Hematopoietic multipotent progenitor cell treated with erythropoietin and hydrocortisone succinate and interleukin-3 and kit ligand, for 15 days (in vitro differentiated cells): Measurements from ENCODE around the gene NFX1.

Experiments used
- DNase-seq: peaks from one replicate; pipeline ENCODE4 v3.0.0-alpha.2; 2015; ENCODE audit warnings: low spot score

NFX1 gene

GRCh38 chr9:33267151-33267767, 23.1 kb upstream of the NFX1 start:
- DNase-seq = no peak

- DNase-seq = no peak
Measured at GRCh38 chr9:33270146-33270545, 20.2 kb upstream of the NFX1 start.

GRCh38 chr9:33272061-33272460, 18.3 kb upstream of the NFX1 start:
- DNase-seq = peak; percentile 77

- DNase-seq = no peak
Measured at GRCh38 chr9:33273266-33273971, 16.9 kb upstream of the NFX1 start.

- no peak for DNase-seq
Measured at GRCh38 chr9:33273972-33274328, 16.4 kb upstream of the NFX1 start.

- no peak for DNase-seq
Measured at GRCh38 chr9:33277484-33277883, 12.8 kb upstream of the NFX1 start.

- DNase-seq = no peak
Measured at GRCh38 chr9:33285502-33285901, 4.8 kb upstream of the NFX1 start.

GRCh38 chr9:33287087-33287490, 3.2 kb upstream of the NFX1 start:
- DNase-seq = peak; percentile 84

- no peak for DNase-seq
Measured at GRCh38 chr9:33288235-33288634, 2.1 kb upstream of the NFX1 start.

GRCh38 chr9:33288828-33289483, 1.4 kb upstream of the NFX1 start:
- DNase-seq = no peak

- peak; percentile 21 for DNase-seq
Measured at GRCh38 chr9:33289496-33289895, 820 bp upstream of the NFX1 start.

GRCh38 chr9:33289936-33290246, 425 bp upstream of the NFX1 start:
- no peak for DNase-seq

- no peak for DNase-seq
Measured at GRCh38 chr9:33291031-33291397, 698 bp downstream of the NFX1 start.

- no peak for DNase-seq
Measured at GRCh38 chr9:33291901-33292300, 1.6 kb downstream of the NFX1 start.

GRCh38 chr9:33293782-33294181, 3.5 kb downstream of the NFX1 start:
- DNase-seq = no peak

- no peak for DNase-seq
Measured at GRCh38 chr9:33294670-33295432, 4.5 kb downstream of the NFX1 start.

GRCh38 chr9:33295571-33295970, 5.3 kb downstream of the NFX1 start:
- no peak for DNase-seq

GRCh38 chr9:33297432-33297831, 7.1 kb downstream of the NFX1 start:
- DNase-seq = peak; percentile 38

- no peak for DNase-seq
Measured at GRCh38 chr9:33300546-33300945, 10.2 kb downstream of the NFX1 start.

- DNase-seq = no peak
Measured at GRCh38 chr9:33304362-33304761, 14.0 kb downstream of the NFX1 start.

- no peak for DNase-seq
Measured at GRCh38 chr9:33306037-33306436, 15.7 kb downstream of the NFX1 start.

GRCh38 chr9:33307067-33307466, 16.8 kb downstream of the NFX1 start:
- DNase-seq = no peak

GRCh38 chr9:33309903-33310302, 19.6 kb downstream of the NFX1 start:
- DNase-seq = no peak
